Thyroid gland (tissue), 4 donors: ENCODE data around the gene ST8SIA5. TPM values are rescaled to one million over a fixed set of nuclear protein-coding genes. Genes with fewer than 3 reads are reported as not detected.

Experiments used
- DNase-seq, 2 donors: peaks; one replicate each; pipeline ENCODE4 v3.0.0-alpha.2; 2019
- H3K27ac ChIP-seq, 3 donors: fragments of 200-600 bp; sonication (generic); 1 replicate in 2 of 3; 2 replicates in 1 of 3; pipeline ENCODE4 v1.5.1; 2016 to 2019; ENCODE audit warnings: mild to moderate bottlenecking in 1 of 3, moderate library complexity in 1 of 3
- H3K27me3 ChIP-seq: fragments of 200-600 bp; sonication (generic); one replicate; pipeline ENCODE4 v1.5.1; 2019
- H3K36me3 ChIP-seq, 2 donors: fragments of 200-600 bp; sonication (generic); one replicate each; pipeline ENCODE4 v1.5.1; 2016 to 2019
- H3K4me1 ChIP-seq, 2 donors: fragments of 200-600 bp; sonication (generic); one replicate each; pipeline ENCODE4 v1.5.1; 2017 to 2019
- H3K4me3 ChIP-seq, 3 donors: fragments of 200-600 bp; sonication (generic); replicated peaks in 1 of 3; 1 replicate in 2 of 3; 2 replicates in 1 of 3; pipeline ENCODE4 v1.5.1; 2016; ENCODE audit warnings: mild to moderate bottlenecking in 1 of 3
- H3K9me3 ChIP-seq: fragments of 200-600 bp; sonication (generic); one replicate; pipeline ENCODE4 v1.5.1; 2017
- POLR2A ChIP-seq, 2 donors: fragments of 450-650 bp; IDR thresholded peaks; one replicate each; pipeline ENCODE4 v1.6.1; 2017; ENCODE audit warnings: antibody characterized with exemption in 2 of 2, mild to moderate bottlenecking in 2 of 2, moderate library complexity in 1 of 2
- WGBS, 2 donors: methylation state at CpG; one replicate each; pipeline ENCODE4 v1.1.5; 2017; 5-methylcytosine and 5-hydroxymethylcytosine counted together
- intact Hi-C: fragments of 100-400 bp; cut with DNase I; formaldehyde crosslinking; loops from one replicate; pipeline ENCODE4 v1.15.1; 2023
- small RNA-seq: library from RNA; depleted of rRNA; stranded (forward); fragments of <200 nt; gene quantifications from one replicate; pipeline ENCODE3, GENCODE V24; 2016
- total RNA-seq, 4 donors: library from RNA; depleted of rRNA; stranded (reverse); fragments of >200 nt; gene quantifications; one replicate each; pipeline ENCODE4 v1.2.3, GENCODE V29; 2016
- TF ChIP-seq, protein P1 (sequence below), 6 experiments: fragments of 200-600 bp in 3 of 6; fragments of 450-650 bp in 3 of 6; sonication (generic) in 3 of 6; IDR thresholded peaks; one replicate each; pipeline ENCODE4 v1.5.1; 2016 to 2019; ENCODE audit warnings: antibody characterized with exemption in 6 of 6, mild to moderate bottlenecking in 2 of 6, inconsistent platforms in 1 of 6, moderate library complexity in 1 of 6

ST8SIA5 gene
- total RNA-seq, 4 donors from 2014 or later = 0.04 to 1.2 (median 0.24) TPM; not detected in 1

DNA sequence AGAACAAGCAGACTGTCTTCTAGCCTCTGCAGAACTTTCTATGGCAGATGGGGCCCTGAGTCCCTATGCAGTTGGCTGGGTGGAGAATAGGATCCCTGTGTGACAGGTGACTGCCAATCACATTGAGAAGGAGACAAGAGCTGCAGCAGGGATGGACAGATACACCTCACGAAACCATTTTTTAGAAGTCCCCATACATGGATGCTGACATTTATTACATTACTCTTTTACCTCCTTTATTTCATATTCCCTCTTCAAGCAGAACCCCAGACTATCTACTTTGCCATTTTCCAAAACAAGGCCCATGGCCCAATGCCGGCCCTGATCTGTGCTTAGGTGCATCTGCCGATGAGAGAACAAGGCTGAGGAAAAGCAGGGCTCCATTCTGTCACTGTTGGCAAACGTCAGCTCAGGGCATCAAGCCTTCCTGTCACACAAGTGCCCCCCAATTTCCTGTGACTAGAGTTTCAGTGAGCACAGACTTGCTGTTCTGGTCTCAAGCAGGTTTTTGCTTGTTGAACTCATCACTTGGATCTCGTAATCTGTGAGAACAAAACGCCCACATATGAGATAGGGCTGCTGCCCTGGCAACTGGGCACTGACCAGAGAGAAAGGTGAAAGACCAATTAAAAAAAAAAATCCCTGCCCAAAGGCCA, 135.6 kb downstream of the ST8SIA5 start:
- no peaks in the 10 kb centered on the region for H3K9me3 ChIP-seq
- WGBS, 2 donors = 85 to 91% methylated on average over 6 of the region's 6 CpGs
- no peak for DNase-seq
- peaks cover 0 to 8% of the 10 kb centered on the region in 2 donors for H3K4me1 ChIP-seq
- H3K27ac ChIP-seq = no peak overlapping the region
- no peaks in the 10 kb centered on the region for H3K27me3 ChIP-seq
- H3K36me3 ChIP-seq = no peaks in the 10 kb centered on the region
- TF ChIP-seq POLR2A (IDR thresholded peaks at IDR 0.05) = no peak
- TF ChIP-seq, protein P1, sequence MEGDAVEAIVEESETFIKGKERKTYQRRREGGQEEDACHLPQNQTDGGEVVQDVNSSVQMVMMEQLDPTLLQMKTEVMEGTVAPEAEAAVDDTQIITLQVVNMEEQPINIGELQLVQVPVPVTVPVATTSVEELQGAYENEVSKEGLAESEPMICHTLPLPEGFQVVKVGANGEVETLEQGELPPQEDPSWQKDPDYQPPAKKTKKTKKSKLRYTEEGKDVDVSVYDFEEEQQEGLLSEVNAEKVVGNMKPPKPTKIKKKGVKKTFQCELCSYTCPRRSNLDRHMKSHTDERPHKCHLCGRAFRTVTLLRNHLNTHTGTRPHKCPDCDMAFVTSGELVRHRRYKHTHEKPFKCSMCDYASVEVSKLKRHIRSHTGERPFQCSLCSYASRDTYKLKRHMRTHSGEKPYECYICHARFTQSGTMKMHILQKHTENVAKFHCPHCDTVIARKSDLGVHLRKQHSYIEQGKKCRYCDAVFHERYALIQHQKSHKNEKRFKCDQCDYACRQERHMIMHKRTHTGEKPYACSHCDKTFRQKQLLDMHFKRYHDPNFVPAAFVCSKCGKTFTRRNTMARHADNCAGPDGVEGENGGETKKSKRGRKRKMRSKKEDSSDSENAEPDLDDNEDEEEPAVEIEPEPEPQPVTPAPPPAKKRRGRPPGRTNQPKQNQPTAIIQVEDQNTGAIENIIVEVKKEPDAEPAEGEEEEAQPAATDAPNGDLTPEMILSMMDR (IDR thresholded peaks at IDR 0.05) = no peak
- intact Hi-C loops = loop anchor here (10.0 kb wide), 1 partner anchor 66 kb away; no protein-coding TSS in a partner anchor
- no peak overlapping the region for H3K4me3 ChIP-seq

DNA sequence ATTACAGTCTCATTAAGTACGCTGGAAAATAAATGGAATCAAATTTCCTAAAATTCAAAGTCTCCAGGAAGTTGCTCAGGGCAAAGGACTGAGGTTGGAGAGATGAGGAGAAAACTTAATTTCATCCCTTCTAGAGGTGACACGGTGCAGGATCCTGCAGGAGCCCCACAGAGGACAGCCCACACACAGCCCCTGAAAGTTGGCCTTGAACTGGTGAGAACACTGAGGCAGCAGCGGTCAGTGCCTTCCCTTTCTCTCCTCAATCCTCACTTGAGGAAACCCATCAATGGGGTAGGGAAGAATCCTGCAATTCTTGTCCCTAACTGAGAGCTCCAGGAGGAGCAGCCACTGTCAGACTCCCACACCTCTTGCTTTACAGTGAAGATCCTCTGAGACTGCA, 137.3 kb downstream of the ST8SIA5 start:
- Histone ChIP-seq H3K4me1 (peaks cover 0 to 8% of the 10 kb centered on the region in 2 donors), H3K27ac (no peak overlapping the region), H3K4me3 (no peak overlapping the region), H3K36me3 (no peaks in the 10 kb centered on the region), H3K9me3 (no peaks in the 10 kb centered on the region), H3K27me3 (no peaks in the 10 kb centered on the region)
- DNase-seq = no peak
- 82 to 92% methylated on average over 3 of the region's 3 CpGs for WGBS, 2 donors
- TF ChIP-seq POLR2A (IDR thresholded peaks at IDR 0.05) = no peak
- TF ChIP-seq, protein P1 (IDR thresholded peaks at IDR 0.05) = no peak
- intact Hi-C loops = no loop called here

Small RNA genes lying within 50 kb of the gene (small RNA-seq; reads per million reads assigned to genes)
- not detected for gene AC090311.1

Other genes with a start within 250 kb of the ST8SIA5 start
- under 1 TPM; 0.11 to 0.83 (median 0.32) TPM for gene LOXHD1, start 99.8 kb downstream of the ST8SIA5 start, total RNA-seq
- 10 to 100 TPM; 38.7 to 81.6 (median 42.3) TPM for gene PIAS2, start 160.5 kb upstream of the ST8SIA5 start, total RNA-seq
- 100 to 1,000 TPM in 1 of 4 donors, 10 to 100 TPM in 3; 11.3 to 104 (median 63.3) TPM for gene KATNAL2, start 160.5 kb upstream of the ST8SIA5 start, total RNA-seq